Measurements from ENCODE around the gene REV3L. TPM values are rescaled to one million over a fixed set of nuclear protein-coding genes. Genes with fewer than 3 reads are reported as not detected.

REV3L gene
- total RNA-seq, 1 experiment from 2014 or later, result 12.8 TPM

DNA sequence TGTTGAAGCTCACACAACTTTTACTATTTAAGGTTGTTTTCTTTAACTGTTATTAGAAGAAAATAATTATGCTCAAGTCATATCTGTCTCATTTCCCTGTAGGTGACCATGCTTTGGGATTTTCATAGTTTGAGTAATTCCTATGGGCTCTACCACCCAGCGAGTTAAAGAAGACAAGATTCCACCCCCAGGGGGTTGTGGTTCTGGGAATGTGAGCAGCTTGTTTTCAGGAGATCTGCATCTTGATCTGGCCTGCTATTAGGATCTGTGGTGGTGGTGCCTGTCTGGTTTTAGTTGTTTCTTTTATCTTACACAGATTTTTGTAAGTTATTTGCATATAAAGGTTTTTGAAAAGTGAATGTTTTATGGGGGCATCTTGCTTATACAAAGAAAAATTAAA is 20.2 kb upstream of the REV3L start:
- no peak overlapping the region for H3K4me3 ChIP-seq (replicated peaks in 1 of 2; ENCODE audit: low read depth in 1 of 2, low read length in 2 of 2)
- no peak overlapping the region for H3K27ac ChIP-seq (ENCODE audit: low read depth, low read length)
- no peak overlapping the region for H2AFZ ChIP-seq (ENCODE audit: low read depth, low read length, poor library complexity, severe bottlenecking)
- no peaks in the 10 kb centered on the region for H3K79me2 ChIP-seq (ENCODE audit: insufficient read depth, low read length)
- no peaks in the 10 kb centered on the region for H3K9me2 ChIP-seq (ENCODE audit: insufficient read depth)
- no peaks in the 10 kb centered on the region for H3K9me3 ChIP-seq (ENCODE audit: control insufficient read depth in 1 of 2, insufficient read depth in 1 of 2, low read depth in 1 of 2, low read length in 2 of 2)
- no peak overlapping the region for H3K9ac ChIP-seq (ENCODE audit: low read length)
- ATAC-seq, result no peak
- H3K4me2 ChIP-seq (ENCODE audit: low read length), result no peak overlapping the region
- no peaks in the 10 kb centered on the region for H3K4me1 ChIP-seq (ENCODE audit: control insufficient read depth in 1 of 2, insufficient read depth in 2 of 2, low read length in 2 of 2)
- H3K27me3 ChIP-seq (ENCODE audit: insufficient read depth, low read length), result no peaks in the 10 kb centered on the region
- intact Hi-C loops (cut with micrococcal nuclease), result no loop called here
- H4K20me1 ChIP-seq (ENCODE audit: insufficient read depth), result no peaks in the 10 kb centered on the region
- CTCF ChIA-PET, result no interaction called here
- TF ChIP-seq, protein P1, sequence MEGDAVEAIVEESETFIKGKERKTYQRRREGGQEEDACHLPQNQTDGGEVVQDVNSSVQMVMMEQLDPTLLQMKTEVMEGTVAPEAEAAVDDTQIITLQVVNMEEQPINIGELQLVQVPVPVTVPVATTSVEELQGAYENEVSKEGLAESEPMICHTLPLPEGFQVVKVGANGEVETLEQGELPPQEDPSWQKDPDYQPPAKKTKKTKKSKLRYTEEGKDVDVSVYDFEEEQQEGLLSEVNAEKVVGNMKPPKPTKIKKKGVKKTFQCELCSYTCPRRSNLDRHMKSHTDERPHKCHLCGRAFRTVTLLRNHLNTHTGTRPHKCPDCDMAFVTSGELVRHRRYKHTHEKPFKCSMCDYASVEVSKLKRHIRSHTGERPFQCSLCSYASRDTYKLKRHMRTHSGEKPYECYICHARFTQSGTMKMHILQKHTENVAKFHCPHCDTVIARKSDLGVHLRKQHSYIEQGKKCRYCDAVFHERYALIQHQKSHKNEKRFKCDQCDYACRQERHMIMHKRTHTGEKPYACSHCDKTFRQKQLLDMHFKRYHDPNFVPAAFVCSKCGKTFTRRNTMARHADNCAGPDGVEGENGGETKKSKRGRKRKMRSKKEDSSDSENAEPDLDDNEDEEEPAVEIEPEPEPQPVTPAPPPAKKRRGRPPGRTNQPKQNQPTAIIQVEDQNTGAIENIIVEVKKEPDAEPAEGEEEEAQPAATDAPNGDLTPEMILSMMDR (IDR thresholded peaks at IDR 0.05 in 2 of 3, conservative IDR thresholded peaks at IDR 0.05 in 1 of 3; ENCODE audit: borderline replicate concordance in 1 of 3, insufficient read depth in 1 of 3, low read depth in 2 of 3, low read length in 2 of 3), result no peak
- RAD21 ChIA-PET (ENCODE audit: low non-redundant PET in 1 of 2, low total read pairs in 2 of 2, uncharacterized antibody in 2 of 2, unreplicated experiment in 2 of 2), result no interaction called here
- BruUV-seq (replicated peaks), result no TSS peak
- POLR2A ChIA-PET, result no interaction called here
- no peaks in the 10 kb centered on the region for H3K36me3 ChIP-seq (ENCODE audit: control insufficient read depth in 1 of 2, insufficient read depth in 2 of 2, low read length in 2 of 2)
- DNase-seq (ENCODE audit: low read depth, low spot score), result no peak

DNA sequence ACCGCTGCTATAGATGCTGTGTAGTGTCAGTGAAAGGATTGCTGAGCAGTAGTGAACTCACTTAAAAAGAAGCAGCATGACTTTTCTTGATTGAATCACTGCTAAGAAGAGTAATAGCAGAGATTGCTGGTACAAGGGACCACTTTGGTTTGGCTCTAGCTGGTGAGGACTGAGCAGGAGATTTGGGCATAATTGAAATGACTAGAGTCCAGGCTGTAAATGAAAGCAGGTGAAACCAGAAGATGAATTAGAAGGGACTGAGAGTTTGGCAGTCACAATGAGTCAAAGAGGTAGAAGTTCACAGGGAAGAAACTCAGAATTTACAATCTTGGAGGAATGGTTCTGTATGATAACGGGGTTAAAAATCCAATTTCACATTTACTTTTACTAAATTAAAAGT is 19.1 kb upstream of the REV3L start:
- H4K20me1 ChIP-seq (ENCODE audit: insufficient read depth), result no peaks in the 10 kb centered on the region
- no peaks in the 10 kb centered on the region for H3K9me2 ChIP-seq (ENCODE audit: insufficient read depth)
- ChIA-PET RAD21 (ENCODE audit: low non-redundant PET in 1 of 2, low total read pairs in 2 of 2, uncharacterized antibody in 2 of 2, unreplicated experiment in 2 of 2) (no interaction called here), POLR2A (no interaction called here), CTCF (no interaction called here)
- H3K9me3 ChIP-seq (ENCODE audit: control insufficient read depth in 1 of 2, insufficient read depth in 1 of 2, low read depth in 1 of 2, low read length in 2 of 2), result no peaks in the 10 kb centered on the region
- ATAC-seq (no peak), DNase-seq (ENCODE audit: low read depth, low spot score) (no peak)
- no peak overlapping the region for H3K9ac ChIP-seq (ENCODE audit: low read length)
- BruUV-seq (replicated peaks), result no TSS peak
- H3K4me1 ChIP-seq (ENCODE audit: control insufficient read depth in 1 of 2, insufficient read depth in 2 of 2, low read length in 2 of 2), result no peaks in the 10 kb centered on the region
- no peaks in the 10 kb centered on the region for H3K79me2 ChIP-seq (ENCODE audit: insufficient read depth, low read length)
- TF ChIP-seq, protein P2, sequence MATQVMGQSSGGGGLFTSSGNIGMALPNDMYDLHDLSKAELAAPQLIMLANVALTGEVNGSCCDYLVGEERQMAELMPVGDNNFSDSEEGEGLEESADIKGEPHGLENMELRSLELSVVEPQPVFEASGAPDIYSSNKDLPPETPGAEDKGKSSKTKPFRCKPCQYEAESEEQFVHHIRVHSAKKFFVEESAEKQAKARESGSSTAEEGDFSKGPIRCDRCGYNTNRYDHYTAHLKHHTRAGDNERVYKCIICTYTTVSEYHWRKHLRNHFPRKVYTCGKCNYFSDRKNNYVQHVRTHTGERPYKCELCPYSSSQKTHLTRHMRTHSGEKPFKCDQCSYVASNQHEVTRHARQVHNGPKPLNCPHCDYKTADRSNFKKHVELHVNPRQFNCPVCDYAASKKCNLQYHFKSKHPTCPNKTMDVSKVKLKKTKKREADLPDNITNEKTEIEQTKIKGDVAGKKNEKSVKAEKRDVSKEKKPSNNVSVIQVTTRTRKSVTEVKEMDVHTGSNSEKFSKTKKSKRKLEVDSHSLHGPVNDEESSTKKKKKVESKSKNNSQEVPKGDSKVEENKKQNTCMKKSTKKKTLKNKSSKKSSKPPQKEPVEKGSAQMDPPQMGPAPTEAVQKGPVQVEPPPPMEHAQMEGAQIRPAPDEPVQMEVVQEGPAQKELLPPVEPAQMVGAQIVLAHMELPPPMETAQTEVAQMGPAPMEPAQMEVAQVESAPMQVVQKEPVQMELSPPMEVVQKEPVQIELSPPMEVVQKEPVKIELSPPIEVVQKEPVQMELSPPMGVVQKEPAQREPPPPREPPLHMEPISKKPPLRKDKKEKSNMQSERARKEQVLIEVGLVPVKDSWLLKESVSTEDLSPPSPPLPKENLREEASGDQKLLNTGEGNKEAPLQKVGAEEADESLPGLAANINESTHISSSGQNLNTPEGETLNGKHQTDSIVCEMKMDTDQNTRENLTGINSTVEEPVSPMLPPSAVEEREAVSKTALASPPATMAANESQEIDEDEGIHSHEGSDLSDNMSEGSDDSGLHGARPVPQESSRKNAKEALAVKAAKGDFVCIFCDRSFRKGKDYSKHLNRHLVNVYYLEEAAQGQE (IDR thresholded peaks at IDR 0.05; ENCODE audit: low read depth), result no peak
- TF ChIP-seq SIN3A (IDR thresholded peaks at IDR 0.05; ENCODE audit: low read depth) (no peak), SP1 (IDR thresholded peaks at IDR 0.05; ENCODE audit: low read depth) (no peak), FOSL1 (IDR thresholded peaks at IDR 0.05; ENCODE audit: low read depth) (no peak), EZH2 (IDR thresholded peaks at IDR 0.05) (no peak), POLR2AphosphoS5 (IDR thresholded peaks at IDR 0.05; ENCODE audit: low read depth, low read length) (no peak), CEBPB (IDR thresholded peaks at IDR 0.05; ENCODE audit: low read depth) (no peak)
- TF ChIP-seq, protein P3, sequence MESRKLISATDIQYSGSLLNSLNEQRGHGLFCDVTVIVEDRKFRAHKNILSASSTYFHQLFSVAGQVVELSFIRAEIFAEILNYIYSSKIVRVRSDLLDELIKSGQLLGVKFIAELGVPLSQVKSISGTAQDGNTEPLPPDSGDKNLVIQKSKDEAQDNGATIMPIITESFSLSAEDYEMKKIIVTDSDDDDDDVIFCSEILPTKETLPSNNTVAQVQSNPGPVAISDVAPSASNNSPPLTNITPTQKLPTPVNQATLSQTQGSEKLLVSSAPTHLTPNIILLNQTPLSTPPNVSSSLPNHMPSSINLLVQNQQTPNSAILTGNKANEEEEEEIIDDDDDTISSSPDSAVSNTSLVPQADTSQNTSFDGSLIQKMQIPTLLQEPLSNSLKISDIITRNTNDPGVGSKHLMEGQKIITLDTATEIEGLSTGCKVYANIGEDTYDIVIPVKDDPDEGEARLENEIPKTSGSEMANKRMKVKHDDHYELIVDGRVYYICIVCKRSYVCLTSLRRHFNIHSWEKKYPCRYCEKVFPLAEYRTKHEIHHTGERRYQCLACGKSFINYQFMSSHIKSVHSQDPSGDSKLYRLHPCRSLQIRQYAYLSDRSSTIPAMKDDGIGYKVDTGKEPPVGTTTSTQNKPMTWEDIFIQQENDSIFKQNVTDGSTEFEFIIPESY (IDR thresholded peaks at IDR 0.05; ENCODE audit: extremely low read depth, insufficient replicate concordance, low read length), result no peak
- H3K36me3 ChIP-seq (ENCODE audit: control insufficient read depth in 1 of 2, insufficient read depth in 2 of 2, low read length in 2 of 2), result no peaks in the 10 kb centered on the region
- intact Hi-C loops (cut with micrococcal nuclease), result no loop called here
- no peak overlapping the region for H2AFZ ChIP-seq (ENCODE audit: low read depth, low read length, poor library complexity, severe bottlenecking)
- no peak overlapping the region for H3K4me2 ChIP-seq (ENCODE audit: low read length)
- H3K27me3 ChIP-seq (ENCODE audit: insufficient read depth, low read length), result no peaks in the 10 kb centered on the region
- no peak overlapping the region for H3K4me3 ChIP-seq (replicated peaks in 1 of 2; ENCODE audit: low read depth in 1 of 2, low read length in 2 of 2)
- H3K27ac ChIP-seq (ENCODE audit: low read depth, low read length), result no peak overlapping the region
